CD14-positive monocyte (primary cell): ENCODE measurements around the gene SLC51A. TPM values are rescaled to one million over a fixed set of nuclear protein-coding genes. Genes with fewer than 3 reads are reported as not detected.
A peak's percentile ranks its signal among the peaks of the same experiment; 100 is the strongest.

Source experiments
- DNase-seq, 3 donors: peaks; one replicate each; pipeline ENCODE4 v3.0.0-alpha.2; 2011 to 2022
- H2AFZ ChIP-seq: 2 replicates; pipeline ENCODE4 v1.6.0; 2012; ENCODE audit warnings: mild to moderate bottlenecking, low read depth, low read length, inconsistent platforms; ENCODE audit not compliant: insufficient read depth, poor library complexity, severe bottlenecking
- H3K27ac ChIP-seq, 2 donors: 1 replicate in 1 of 2; 2 replicates in 1 of 2; pipeline ENCODE4 v1.5.1; 2012 to 2013; ENCODE audit warnings: low read length in 2 of 2, control low read depth in 1 of 2, inconsistent platforms in 1 of 2, low read depth in 1 of 2, mild to moderate bottlenecking in 1 of 2
- H3K27me3 ChIP-seq, 2 donors: one replicate each; pipeline versions ENCODE4 v1.6.0 to v1.6.1; 2011 to 2013; ENCODE audit warnings: low read length in 2 of 2; ENCODE audit not compliant: control insufficient read depth in 2 of 2, insufficient read depth in 2 of 2
- H3K36me3 ChIP-seq, 2 donors: replicated peaks in 1 of 2; 1 replicate in 1 of 2; 2 replicates in 1 of 2; pipeline versions ENCODE4 v1.5.1 to v1.6.1; 2012 to 2013; ENCODE audit warnings: low read length in 2 of 2, control low read depth in 1 of 2, inconsistent platforms in 1 of 2, mild to moderate bottlenecking in 1 of 2; ENCODE audit not compliant: insufficient read depth in 2 of 2, control insufficient read depth in 1 of 2
- H3K4me1 ChIP-seq, 2 donors: 1 replicate in 1 of 2; 2 replicates in 1 of 2; pipeline versions ENCODE4 v1.5.1 to v1.6.1; 2012 to 2013; ENCODE audit warnings: low read length in 2 of 2, control low read depth in 1 of 2, inconsistent platforms in 1 of 2, mild to moderate bottlenecking in 1 of 2, moderate library complexity in 1 of 2; ENCODE audit not compliant: insufficient read depth in 2 of 2, control insufficient read depth in 1 of 2
- H3K4me2 ChIP-seq: replicated peaks from 2 replicates; pipeline ENCODE3; 2012; ENCODE audit warnings: low read length, moderate library complexity, mild to moderate bottlenecking; ENCODE audit not compliant: poor library complexity, severe bottlenecking; ENCODE audit errors: extremely low read depth
- H3K4me3 ChIP-seq, 3 experiments: fragments of 200-600 bp in 1 of 3; sonication (generic) in 1 of 3; replicated peaks in 1 of 3; 1 replicate in 2 of 3; 2 replicates in 1 of 3; pipeline ENCODE4 v1.5.1; 2011 to 2013; ENCODE audit warnings: low read length in 3 of 3, mild to moderate bottlenecking in 3 of 3, control low read depth in 2 of 3, low read depth in 2 of 3, inconsistent platforms in 1 of 3, moderate library complexity in 1 of 3
- H3K79me2 ChIP-seq: 2 replicates; pipeline ENCODE4 v1.6.0; 2012; ENCODE audit warnings: mild to moderate bottlenecking, control low read depth, inconsistent platforms, low read length, moderate library complexity; ENCODE audit not compliant: insufficient read depth
- H3K9ac ChIP-seq: 2 replicates; pipeline ENCODE4 v1.6.0; 2017; ENCODE audit warnings: low read length, mild to moderate bottlenecking; ENCODE audit not compliant: insufficient read depth, poor library complexity, severe bottlenecking
- H3K9me3 ChIP-seq, 2 donors: replicated peaks in 1 of 2; 1 replicate in 1 of 2; 2 replicates in 1 of 2; pipeline versions ENCODE4 v1.5.1 to v1.6.1; 2012 to 2013; ENCODE audit warnings: low read length in 2 of 2, control low read depth in 1 of 2; ENCODE audit not compliant: control insufficient read depth in 1 of 2, insufficient read depth in 1 of 2
- H4K20me1 ChIP-seq: 2 replicates; pipeline ENCODE4 v1.6.0; 2012; ENCODE audit warnings: mild to moderate bottlenecking, low read length, control low read depth, moderate library complexity; ENCODE audit not compliant: insufficient read depth
- H3K27ac Mint-ChIP-seq, 7 donors: one replicate each; pipeline ENCODE4 v1.8.0; 2020; ENCODE audit warnings: mild to moderate bottlenecking in 7 of 7, mixed read lengths in 7 of 7, moderate library complexity in 6 of 7, inconsistent platforms in 2 of 7
- H3K27me3 Mint-ChIP-seq, 3 donors: one replicate each; pipeline ENCODE4 v1.8.0; 2021 to 2022; ENCODE audit warnings: low read depth in 3 of 3, mild to moderate bottlenecking in 3 of 3, mixed read lengths in 3 of 3, moderate library complexity in 3 of 3, inconsistent platforms in 1 of 3
- H3K36me3 Mint-ChIP-seq, 2 donors: one replicate each; pipeline ENCODE4 v1.8.0; 2020; ENCODE audit warnings: mixed read lengths in 2 of 2, inconsistent platforms in 1 of 2, mild to moderate bottlenecking in 1 of 2
- H3K4me1 Mint-ChIP-seq: one replicate; pipeline ENCODE4 v1.8.0; 2020; ENCODE audit warnings: mild to moderate bottlenecking, mixed read lengths
- H3K4me3 Mint-ChIP-seq, 2 donors: one replicate each; pipeline ENCODE4 v1.8.0; 2020; ENCODE audit warnings: mild to moderate bottlenecking in 2 of 2, mixed read lengths in 2 of 2, moderate library complexity in 1 of 2
- H3K9me3 Mint-ChIP-seq, 7 donors: one replicate each; pipeline ENCODE4 v1.8.0; 2020 to 2022; ENCODE audit warnings: mixed read lengths in 7 of 7, mild to moderate bottlenecking in 6 of 7, moderate library complexity in 6 of 7, inconsistent platforms in 2 of 7
- CTCF ChIP-seq: fragments of 200-600 bp; IDR thresholded peaks from one replicate; pipeline ENCODE4 v1.8.0; 2022; ENCODE audit warnings: antibody characterized with exemption, mild to moderate bottlenecking
- WGBS: methylation state at CpG from one replicate; pipeline ENCODE4 v1.1.5; 2013; ENCODE audit warnings: missing lambda C conversion rate; ENCODE audit not compliant: insufficient coverage; 5-methylcytosine and 5-hydroxymethylcytosine counted together
- intact Hi-C, 2 donors: fragments of 100-400 bp; cut with micrococcal nuclease; formaldehyde crosslinking; loops; one replicate each; pipeline versions ENCODE4 v1.15.0 to v1.15.1; 2023
- polyA plus RNA-seq, 3 donors: library from polyadenylated mRNA; depleted of rRNA in 1 of 3; unstranded in 2 of 3; stranded (reverse) in 1 of 3; fragments of 300-500 nt in 2 of 3; fragments of >200 nt in 1 of 3; fragmentation: Illumina TruSeq in 2 of 3; gene quantifications; 1 replicate in 2 of 3; 2 replicates in 1 of 3; pipeline ENCODE4 v1.2.3, GENCODE V29; 2012 to 2021

SLC51A gene
- polyA plus RNA-seq, 3 donors = 0.27 to 1.1 (median 0.37) TPM

- Histone ChIP-seq H3K4me2 (no peak overlapping the region), H3K9me3 (no peaks in the 10 kb centered on the region), H3K27me3 (no peaks in the 10 kb centered on the region), H3K27ac (no peak overlapping the region), H3K36me3 (no peaks in the 10 kb centered on the region), H3K9ac (no peak overlapping the region), H3K4me1 (peaks cover 34 to 38% of the 10 kb centered on the region in 2 donors), H4K20me1 (no peaks in the 10 kb centered on the region), H3K79me2 (no peaks in the 10 kb centered on the region), H2AFZ (no peak overlapping the region), H3K4me3 (no peak overlapping the region)
- Mint-ChIP-seq H3K9me3 (peaks cover 0 to 2% (median 0%) of the 10 kb centered on the region in 7 donors), H3K27me3 (peaks cover 0 to 4% (median 1%) of the 10 kb centered on the region in 3 donors), H3K36me3 (no peaks in the 10 kb centered on the region), H3K4me1 (peaks cover 30% of the 10 kb centered on the region), H3K27ac (peak overlapping the region in 2 of 7 donors; percentile 40 to 57), H3K4me3 (no peak overlapping the region)
- intact Hi-C loops = no loop called here
- no peak for DNase-seq
- 96% methylated on average over 14 of the region's 17 CpGs for WGBS
- no peak for TF ChIP-seq CTCF
Measured at GRCh38 chr3:196197524-196197923, 18.8 kb upstream of the SLC51A start.

- H3K4me3 ChIP-seq = no peak overlapping the region
- H3K27me3 Mint-ChIP-seq = peaks cover 3 to 5% (median 4%) of the 10 kb centered on the region in 3 donors
- intact Hi-C loops = no loop called here
- H3K4me1 ChIP-seq = peaks cover 34 to 38% of the 10 kb centered on the region in 2 donors
- no peak for TF ChIP-seq CTCF
- H2AFZ ChIP-seq = no peak overlapping the region
- no peak overlapping the region for H3K4me2 ChIP-seq
- WGBS = 74% methylated on average over 8 of the region's 15 CpGs
- peak overlapping the region; percentile 4 for H3K9ac ChIP-seq
- H3K4me1 Mint-ChIP-seq = peaks cover 30% of the 10 kb centered on the region
- no peak overlapping the region for H3K27ac ChIP-seq
- no peaks in the 10 kb centered on the region for H3K27me3 ChIP-seq
- no peak for DNase-seq
- no peaks in the 10 kb centered on the region for H3K9me3 ChIP-seq
- no peaks in the 10 kb centered on the region for H4K20me1 ChIP-seq
- no peaks in the 10 kb centered on the region for H3K36me3 ChIP-seq
- H3K4me3 Mint-ChIP-seq = no peak overlapping the region
- peak overlapping the region in 1 of 7 donors; percentile 24 for H3K27ac Mint-ChIP-seq
- no peaks in the 10 kb centered on the region for H3K79me2 ChIP-seq
- H3K9me3 Mint-ChIP-seq = peaks cover 0 to 2% (median 0%) of the 10 kb centered on the region in 7 donors
- peaks cover 0 to 2% of the 10 kb centered on the region in 2 donors for H3K36me3 Mint-ChIP-seq
Measured at GRCh38 chr3:196198081-196198675, 18.2 kb upstream of the SLC51A start.
